NB4 (cell line): ENCODE data around the gene TIAM2.
"Not testable (repeated sequence)": the region's sequence is repeated elsewhere in the genome, so short reads cannot be mapped to it uniquely, and the experiment has no call there.

Source experiments
- DNase-seq: peaks from one replicate; pipeline ENCODE4 v3.0.0; 2010; ENCODE audit warnings: low read depth
- H3K4me3 ChIP-seq: one replicate; pipeline ENCODE4 v1.5.1; 2011; ENCODE audit warnings: mild to moderate bottlenecking, low read depth, low read length, moderate library complexity
- MYC ChIP-seq: IDR thresholded peaks from 2 replicates; pipeline ENCODE4 v1.6.1; 2011; ENCODE audit warnings: low read depth, low read length
- POLR2A ChIP-seq: IDR thresholded peaks from 2 replicates; pipeline ENCODE4 v1.6.1; 2011; ENCODE audit warnings: mild to moderate bottlenecking; ENCODE audit not compliant: insufficient read length; ENCODE audit errors: extremely low read depth
- TF ChIP-seq, protein P1 (sequence below): IDR thresholded peaks from one replicate; pipeline ENCODE4 v1.5.1; 2012; ENCODE audit warnings: low read depth, low read length
- TF ChIP-seq, protein P2 (sequence below): IDR thresholded peaks from 2 replicates; pipeline ENCODE4 v1.6.1; 2011; ENCODE audit warnings: low read depth, low read length

The TIAM2 gene

GRCh38 chr6:155267411-155267810 is 272.3 kb downstream of the TIAM2 start:
- no peak overlapping the region for H3K4me3 ChIP-seq
- TF ChIP-seq, protein P1, sequence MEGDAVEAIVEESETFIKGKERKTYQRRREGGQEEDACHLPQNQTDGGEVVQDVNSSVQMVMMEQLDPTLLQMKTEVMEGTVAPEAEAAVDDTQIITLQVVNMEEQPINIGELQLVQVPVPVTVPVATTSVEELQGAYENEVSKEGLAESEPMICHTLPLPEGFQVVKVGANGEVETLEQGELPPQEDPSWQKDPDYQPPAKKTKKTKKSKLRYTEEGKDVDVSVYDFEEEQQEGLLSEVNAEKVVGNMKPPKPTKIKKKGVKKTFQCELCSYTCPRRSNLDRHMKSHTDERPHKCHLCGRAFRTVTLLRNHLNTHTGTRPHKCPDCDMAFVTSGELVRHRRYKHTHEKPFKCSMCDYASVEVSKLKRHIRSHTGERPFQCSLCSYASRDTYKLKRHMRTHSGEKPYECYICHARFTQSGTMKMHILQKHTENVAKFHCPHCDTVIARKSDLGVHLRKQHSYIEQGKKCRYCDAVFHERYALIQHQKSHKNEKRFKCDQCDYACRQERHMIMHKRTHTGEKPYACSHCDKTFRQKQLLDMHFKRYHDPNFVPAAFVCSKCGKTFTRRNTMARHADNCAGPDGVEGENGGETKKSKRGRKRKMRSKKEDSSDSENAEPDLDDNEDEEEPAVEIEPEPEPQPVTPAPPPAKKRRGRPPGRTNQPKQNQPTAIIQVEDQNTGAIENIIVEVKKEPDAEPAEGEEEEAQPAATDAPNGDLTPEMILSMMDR = no peak
- TF ChIP-seq, protein P2, sequence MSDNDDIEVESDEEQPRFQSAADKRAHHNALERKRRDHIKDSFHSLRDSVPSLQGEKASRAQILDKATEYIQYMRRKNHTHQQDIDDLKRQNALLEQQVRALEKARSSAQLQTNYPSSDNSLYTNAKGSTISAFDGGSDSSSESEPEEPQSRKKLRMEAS = no peak
- no peak for TF ChIP-seq MYC
- TF ChIP-seq POLR2A = no peak
- DNase-seq = no peak

- DNase-seq = peak; percentile 66
Observed at GRCh38 chr6:155268088-155268867, 273.2 kb downstream of the TIAM2 start.

DNA sequence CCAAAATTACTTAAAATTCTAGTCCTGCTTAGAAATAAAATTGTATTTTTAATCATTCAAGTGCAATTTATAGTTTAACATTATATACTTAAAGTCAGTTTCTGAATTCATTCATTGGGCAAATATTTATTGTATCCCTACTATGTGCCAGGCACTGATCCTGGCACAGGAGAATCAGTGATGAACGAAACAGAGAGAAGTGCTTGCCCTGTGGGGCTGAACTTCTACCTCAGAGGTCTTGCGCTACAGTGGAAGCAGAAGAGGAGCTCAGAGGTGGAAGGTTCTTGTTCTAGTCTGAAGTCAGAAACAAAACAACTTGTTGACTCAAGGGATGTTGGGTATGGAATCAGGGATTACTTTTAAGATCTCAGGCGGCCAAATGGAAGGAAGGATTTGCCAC is 274.6 kb downstream of the TIAM2 start:
- no peak for DNase-seq
- TF ChIP-seq MYC (no peak), POLR2A (no peak)
- TF ChIP-seq, protein P1 = no peak
- TF ChIP-seq, protein P2 = no peak
- H3K4me3 ChIP-seq = no peak overlapping the region

More at GRCh38 chr6:155268088-155268867, 273.2 kb downstream of the TIAM2 start:
- H3K4me3 ChIP-seq = not testable (repeated sequence)
- TF ChIP-seq, protein P1 = peak; percentile 71

GRCh38 chr6:155270561-155271091 is 275.5 kb downstream of the TIAM2 start:
- DNase-seq = no peak
- no peak overlapping the region for H3K4me3 ChIP-seq
- TF ChIP-seq, protein P2 = no peak
- TF ChIP-seq POLR2A = no peak
- no peak for TF ChIP-seq MYC
- TF ChIP-seq, protein P1 = no peak

DNA sequence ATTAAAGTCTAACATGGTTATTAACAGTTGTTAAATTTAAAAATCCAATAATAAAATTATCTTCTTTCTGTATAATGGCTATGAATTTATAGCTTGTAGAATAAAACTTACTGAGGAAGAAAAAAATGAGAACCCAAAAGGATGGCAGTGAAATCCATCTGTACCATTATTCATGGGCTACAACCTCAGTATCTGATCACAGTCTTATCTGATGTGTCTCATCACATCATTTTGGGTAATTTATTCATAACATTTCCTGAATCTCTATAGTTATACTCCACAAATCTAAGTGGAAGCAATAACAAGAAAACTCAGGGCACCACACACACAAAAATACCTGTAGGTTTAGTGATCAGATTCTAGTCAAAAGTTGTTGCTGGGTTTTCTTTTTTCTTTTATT is 276.0 kb downstream of the TIAM2 start:
- TF ChIP-seq, protein P2 = no peak
- no peak for TF ChIP-seq POLR2A
- TF ChIP-seq MYC = no peak
- TF ChIP-seq, protein P1 = no peak
- DNase-seq = no peak
- H3K4me3 ChIP-seq = no peak overlapping the region
